H1 (cell line): ENCODE data around the gene PTPRR. TPM values are rescaled to one million over a fixed set of nuclear protein-coding genes. Genes with fewer than 3 reads are reported as not detected.

ENCODE experiments used
- CTCF ChIA-PET: fragments of 300-600 bp; sonication (Branson Sonifier 250); formaldehyde crosslinking; loops from one replicate; lab custom pipeline; 2021; ENCODE audit not compliant: partially characterized antibody; lab: Charles Lee
- POLR2A ChIA-PET: fragments of 300-600 bp; sonication (Branson Sonifier 250); formaldehyde crosslinking; loops from one replicate; lab custom pipeline; 2021; ENCODE audit warnings: inconsistent platforms; ENCODE audit not compliant: partially characterized antibody; lab: Charles Lee
- DNase-seq, 2 experiments: peaks; one replicate each; pipeline versions ENCODE4 v3.0.0 to v3.0.0-alpha.2; 2010 to 2022; ENCODE audit warnings: low spot score in 2 of 2, low read depth in 1 of 2, mixed read lengths in 1 of 2
- FAIRE-seq: peaks from 2 replicates; lab custom pipeline; 2011; peaks lifted over from hg19 to GRCh38; lab: Jason Lieb, UNC
- H2AFZ ChIP-seq: 2 replicates; pipeline ENCODE4 v1.8.1; 2012; ENCODE audit warnings: low read length, inconsistent platforms
- H2AK5ac ChIP-seq: 2 replicates; pipeline ENCODE4 v1.6.1; 2013; ENCODE audit warnings: low read depth, low read length
- H2BK120ac ChIP-seq: replicated peaks from 2 replicates; pipeline ENCODE3; 2013; ENCODE audit warnings: low read depth, low read length, inconsistent platforms
- H2BK12ac ChIP-seq: 2 replicates; pipeline ENCODE4 v1.6.1; 2013; ENCODE audit warnings: low read depth, low read length
- H2BK15ac ChIP-seq: 2 replicates; pipeline ENCODE4 v1.6.1; 2013; ENCODE audit warnings: low read length
- H2BK20ac ChIP-seq: 2 replicates; pipeline ENCODE4 v1.6.1; 2013; ENCODE audit warnings: low read length
- H2BK5ac ChIP-seq: 2 replicates; pipeline ENCODE4 v1.6.1; 2013; ENCODE audit warnings: low read depth, low read length
- H3K14ac ChIP-seq: 2 replicates; pipeline ENCODE4 v1.6.1; 2013; ENCODE audit warnings: inconsistent platforms; ENCODE audit not compliant: insufficient read length
- H3K18ac ChIP-seq: 2 replicates; pipeline ENCODE4 v1.6.1; 2013; ENCODE audit warnings: low read length; ENCODE audit errors: extremely low read depth
- H3K23ac ChIP-seq: 2 replicates; pipeline ENCODE4 v1.6.1; 2013; ENCODE audit warnings: inconsistent platforms; ENCODE audit not compliant: insufficient read length
- H3K23me2 ChIP-seq: 2 replicates; pipeline ENCODE4 v1.6.1; 2013; ENCODE audit warnings: low read depth, low read length
- H3K27ac ChIP-seq: 2 replicates; pipeline ENCODE4 v1.6.1; 2011; ENCODE audit warnings: low read depth, low read length, inconsistent platforms
- H3K27me3 ChIP-seq, 4 experiments: replicated peaks in 1 of 4; 1 replicate in 1 of 4; 2 replicates in 3 of 4; pipeline versions ENCODE4 v1.6.1 to v1.8.1; 2011 to 2013; ENCODE audit warnings: low read length in 3 of 4, mild to moderate bottlenecking in 3 of 4, inconsistent platforms in 2 of 4, mixed read lengths in 2 of 4, moderate library complexity in 1 of 4; ENCODE audit not compliant: control insufficient read depth in 3 of 4, insufficient read depth in 3 of 4; ENCODE audit errors: extremely low read depth in 1 of 4
- H3K36me3 ChIP-seq, 4 experiments: 2 replicates each; pipeline versions ENCODE4 v1.6.1 to v1.8.1; 2011 to 2013; ENCODE audit warnings: mild to moderate bottlenecking in 4 of 4, low read length in 3 of 4, moderate library complexity in 2 of 4, control low read depth in 1 of 4, inconsistent platforms in 1 of 4; ENCODE audit not compliant: insufficient read depth in 4 of 4, control insufficient read depth in 2 of 4
- H3K4ac ChIP-seq: replicated peaks from 2 replicates; pipeline ENCODE3; 2013; ENCODE audit warnings: low read length, low read depth, mixed read lengths, inconsistent platforms; ENCODE audit not compliant: insufficient read length
- H3K4me1 ChIP-seq, 4 experiments: replicated peaks in 1 of 4; 1 replicate in 1 of 4; 2 replicates in 3 of 4; pipeline versions ENCODE4 v1.6.1 to v1.8.1; 2011 to 2013; ENCODE audit warnings: low read length in 3 of 4, inconsistent platforms in 2 of 4, mixed read lengths in 1 of 4; ENCODE audit not compliant: insufficient read depth in 4 of 4, control insufficient read depth in 3 of 4
- H3K4me2 ChIP-seq, 2 experiments: 2 replicates each; pipeline versions ENCODE4 v1.6.1 to v1.8.1; 2011 to 2013; ENCODE audit warnings: low read depth in 2 of 2, low read length in 2 of 2, control low read depth in 1 of 2, inconsistent platforms in 1 of 2, mild to moderate bottlenecking in 1 of 2; ENCODE audit not compliant: insufficient read depth in 1 of 2
- H3K4me3 ChIP-seq, 4 experiments: fragments of 200-600, 300-600 bp in 1 of 4; sonication (generic), shearing (Covaris generic), sonication (Bioruptor Twin) in 1 of 4; 2 replicates each; pipeline versions ENCODE4 v1.5.1 to v1.8.1; 2011 to 2016; ENCODE audit warnings: low read length in 4 of 4, low read depth in 3 of 4, control low read depth in 2 of 4, inconsistent platforms in 2 of 4, mild to moderate bottlenecking in 2 of 4, mixed read lengths in 1 of 4, moderate library complexity in 1 of 4; ENCODE audit not compliant: insufficient read depth in 2 of 4; ENCODE audit errors: extremely low read depth in 1 of 4
- H3K56ac ChIP-seq: replicated peaks from 2 replicates; pipeline ENCODE3; 2013; ENCODE audit warnings: low read depth, mild to moderate bottlenecking, mixed read lengths, low read length, inconsistent platforms; ENCODE audit not compliant: insufficient read length
- H3K79me1 ChIP-seq: 2 replicates; pipeline ENCODE4 v1.6.1; 2013; ENCODE audit warnings: low read depth, low read length, control low read depth
- H3K79me2 ChIP-seq, 2 experiments: 2 replicates each; pipeline versions ENCODE4 v1.6.1 to v1.8.1; 2012 to 2013; ENCODE audit warnings: low read length in 2 of 2, mild to moderate bottlenecking in 2 of 2, inconsistent platforms in 1 of 2; ENCODE audit not compliant: insufficient read depth in 2 of 2, control insufficient read depth in 1 of 2
- H3K9ac ChIP-seq, 4 experiments: replicated peaks in 1 of 4; 1 replicate in 1 of 4; 2 replicates in 3 of 4; pipeline versions ENCODE4 v1.6.1 to v1.8.1; 2011 to 2013; ENCODE audit warnings: low read depth in 3 of 4, low read length in 3 of 4, control low read depth in 2 of 4, mild to moderate bottlenecking in 2 of 4, moderate library complexity in 2 of 4, inconsistent platforms in 1 of 4; ENCODE audit errors: extremely low read depth in 1 of 4
- H3K9me3 ChIP-seq, 2 experiments: 2 replicates each; pipeline versions ENCODE4 v1.6.1 to v1.8.1; 2012 to 2013; ENCODE audit warnings: mild to moderate bottlenecking in 2 of 2, moderate library complexity in 2 of 2, control low read depth in 1 of 2, inconsistent platforms in 1 of 2, low read depth in 1 of 2, low read length in 1 of 2, mixed read lengths in 1 of 2; ENCODE audit not compliant: insufficient read depth in 2 of 2
- H4K20me1 ChIP-seq, 2 experiments: replicated peaks in 1 of 2; 2 replicates each; pipeline versions ENCODE3 to v1.8.1; 2011 to 2013; ENCODE audit warnings: inconsistent platforms in 2 of 2, low read length in 2 of 2, mild to moderate bottlenecking in 1 of 2; ENCODE audit not compliant: insufficient read depth in 2 of 2, control insufficient read depth in 1 of 2
- H4K5ac ChIP-seq: 2 replicates; pipeline ENCODE4 v1.6.1; 2013; ENCODE audit warnings: low read length, low read depth, mixed read lengths, inconsistent platforms; ENCODE audit not compliant: insufficient read length
- H4K8ac ChIP-seq: 2 replicates; pipeline ENCODE4 v1.8.0; 2013; ENCODE audit warnings: mild to moderate bottlenecking, moderate library complexity, low read length, inconsistent platforms; ENCODE audit not compliant: insufficient read depth; ENCODE audit errors: extremely low read depth
- H4K91ac ChIP-seq: replicated peaks from 2 replicates; pipeline ENCODE3; 2013; ENCODE audit warnings: low read length, mixed read lengths, inconsistent platforms; ENCODE audit not compliant: insufficient read length
- BCL11A ChIP-seq, 2 experiments: IDR thresholded peaks; one replicate each; pipeline ENCODE4 v1.6.1; 2011; ENCODE audit warnings: low read depth in 2 of 2, low read length in 2 of 2, mild to moderate bottlenecking in 2 of 2
- RAD21 ChIP-seq, 2 experiments: IDR thresholded peaks in 1 of 2; conservative IDR thresholded peaks in 1 of 2; 2 replicates each; pipeline ENCODE4 v1.6.1; 2011; ENCODE audit warnings: low read depth in 2 of 2, low read length in 2 of 2, improper control_type of control experiment in 1 of 2, inconsistent platforms in 1 of 2, mild to moderate bottlenecking in 1 of 2, moderate library complexity in 1 of 2
- SP1 ChIP-seq: IDR thresholded peaks from 2 replicates; pipeline ENCODE4 v1.6.1; 2011; ENCODE audit warnings: low read depth, low read length
- YY1 ChIP-seq: IDR thresholded peaks from 2 replicates; pipeline ENCODE4 v1.6.1; 2011; ENCODE audit warnings: low read depth, mild to moderate bottlenecking, low read length
- ZNF274 ChIP-seq: IDR thresholded peaks from 2 replicates; pipeline ENCODE4 v1.7.0; 2012; ENCODE audit warnings: low read length, borderline replicate concordance; ENCODE audit errors: extremely low read depth
- polyA plus RNA-seq, 7 experiments: library from polyadenylated mRNA; depleted of rRNA in 3 of 7; stranded (reverse) in 5 of 7; unstranded in 2 of 7; fragments of >200 nt in 5 of 7; fragments of 200-250 nt in 2 of 7; gene quantifications; 1 replicate in 5 of 7; 2 replicates in 1 of 7; 4 replicates in 1 of 7; pipeline versions ENCODE4 v1.2.1 to v1.2.3, GENCODE V29; 2011 to 2013; ENCODE audit warnings: missing spikeins in 2 of 7, mixed read lengths in 2 of 7
- total RNA-seq: library from RNA; stranded (reverse); fragmentation: NEBNext Ultra II Directional; extraction: Animal tissue kit (Norgen Biotek cat#: 25700); gene quantifications from 2 replicates; pipeline ENCODE4 v1.2.1, GENCODE V29; 2021
- TF ChIP-seq, protein P1 (sequence below): IDR thresholded peaks from 2 replicates; pipeline ENCODE4 v1.6.1; 2012; ENCODE audit warnings: low read length, inconsistent platforms

Gene PTPRR
- total and polyA plus RNA-seq, 2 of the 8 experiments (the other 6 are each of a cell fraction or from before 2014, with no cell fraction given), result 0.07 to 0.35 TPM

DNA sequence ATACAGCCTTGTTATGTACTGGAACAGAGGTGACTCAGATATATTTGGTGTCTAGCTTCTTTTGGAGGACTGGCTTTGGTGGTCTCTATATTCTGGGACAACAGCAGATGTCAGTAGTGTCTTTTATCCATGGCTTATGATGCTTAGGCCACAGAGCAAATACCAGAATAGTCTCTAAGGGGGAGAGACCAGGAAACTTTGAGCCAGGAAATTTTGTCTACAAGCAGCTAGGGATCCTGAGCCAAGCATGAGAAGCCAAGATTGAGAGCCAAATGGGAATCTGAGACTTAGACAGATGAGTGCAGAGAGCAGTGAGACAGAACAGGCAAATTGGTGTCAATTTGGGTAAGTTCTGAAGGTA lies 28.4 kb upstream of the PTPRR start:
- FAIRE-seq (no peak), DNase-seq (no peak)
- Histone ChIP-seq H2BK20ac (no peak overlapping the region), H2BK5ac (no peak overlapping the region), H2AFZ (0 out of 2 replicates have a peak overlapping the region, but pooled peaks have one; percentile 1), H3K79me1 (no peaks in the 10 kb centered on the region), H3K27ac (no peak overlapping the region), H3K9ac (no peak overlapping the region), H3K27me3 (no peaks in the 10 kb centered on the region), H3K4me3 (no peak overlapping the region), H3K36me3 (no peaks in the 10 kb centered on the region), H3K4me2 (no peak overlapping the region), H2BK12ac (no peak overlapping the region), H3K4ac (no peak overlapping the region), H4K20me1 (no peaks in the 10 kb centered on the region), H3K23me2 (no peaks in the 10 kb centered on the region), H3K23ac (no peak overlapping the region), H3K9me3 (no peaks in the 10 kb centered on the region), H3K56ac (no peak overlapping the region), H3K14ac (no peak overlapping the region), H4K91ac (no peak overlapping the region), H2AK5ac (no peak overlapping the region), H4K8ac (no peak overlapping the region), H2BK120ac (no peak overlapping the region), H3K4me1 (no peaks in the 10 kb centered on the region), H3K79me2 (no peaks in the 10 kb centered on the region), H2BK15ac (no peak overlapping the region), H3K18ac (no peak overlapping the region), H4K5ac (no peak overlapping the region)
- ChIA-PET POLR2A (no interaction called here), CTCF (no interaction called here)
- TF ChIP-seq, protein P1, sequence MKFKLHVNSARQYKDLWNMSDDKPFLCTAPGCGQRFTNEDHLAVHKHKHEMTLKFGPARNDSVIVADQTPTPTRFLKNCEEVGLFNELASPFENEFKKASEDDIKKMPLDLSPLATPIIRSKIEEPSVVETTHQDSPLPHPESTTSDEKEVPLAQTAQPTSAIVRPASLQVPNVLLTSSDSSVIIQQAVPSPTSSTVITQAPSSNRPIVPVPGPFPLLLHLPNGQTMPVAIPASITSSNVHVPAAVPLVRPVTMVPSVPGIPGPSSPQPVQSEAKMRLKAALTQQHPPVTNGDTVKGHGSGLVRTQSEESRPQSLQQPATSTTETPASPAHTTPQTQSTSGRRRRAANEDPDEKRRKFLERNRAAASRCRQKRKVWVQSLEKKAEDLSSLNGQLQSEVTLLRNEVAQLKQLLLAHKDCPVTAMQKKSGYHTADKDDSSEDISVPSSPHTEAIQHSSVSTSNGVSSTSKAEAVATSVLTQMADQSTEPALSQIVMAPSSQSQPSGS, result no peak
- TF ChIP-seq SP1 (no peak), RAD21 (IDR thresholded peaks at IDR 0.05 in 1 of 2, conservative IDR thresholded peaks at IDR 0.05 in 1 of 2; ENCODE audit: low read depth in 2 of 2, low read length in 2 of 2) (peak in 1 of 2 experiments; percentile 20; a peak in 1 of 4 replicates), ZNF274 (no peak), BCL11A (IDR thresholded peaks at IDR 0.05; ENCODE audit: low read depth in 2 of 2, low read length in 2 of 2) (no peak), YY1 (no peak)
